GM23338 (cell line): Measurements from ENCODE around the gene KNTC1. TPM values are rescaled to one million over a fixed set of nuclear protein-coding genes. Genes with fewer than 3 reads are reported as not detected.

ENCODE experiments used
- ATAC-seq: fragments of 200-7000 bp; cut with Tn5 transposase; 3 replicates; pipeline ENCODE4 v1.9.1; 2020
- DNase-seq: peaks from one replicate; pipeline ENCODE4 v3.0.0-alpha.2; 2015; ENCODE audit warnings: low spot score
- H2AFZ ChIP-seq: fragments of 200-600 bp; sonication (generic); 2 replicates; pipeline ENCODE4 v1.8.0; 2016; ENCODE audit warnings: antibody characterized with exemption, mild to moderate bottlenecking, moderate library complexity
- H3F3A ChIP-seq: fragments of 200-600 bp; sonication (generic); replicated peaks from 2 replicates; pipeline ENCODE4 v1.8.0; 2017; ENCODE audit warnings: antibody characterized with exemption, mixed run types, low read depth
- H3K27ac ChIP-seq: fragments of 200-600 bp; sonication (generic); 2 replicates; pipeline ENCODE4 v1.6.1; 2016; ENCODE audit warnings: low read depth
- H3K27me3 ChIP-seq: fragments of 200-600 bp; sonication (generic); 2 replicates; pipeline ENCODE4 v1.8.0; 2016; ENCODE audit warnings: mild to moderate bottlenecking, mixed run types, moderate library complexity; ENCODE audit not compliant: insufficient read depth
- H3K36me3 ChIP-seq: fragments of 200-600 bp; sonication (generic); 2 replicates; pipeline ENCODE4 v1.8.0; 2016; ENCODE audit warnings: mild to moderate bottlenecking; ENCODE audit not compliant: insufficient read depth
- H3K4me1 ChIP-seq: fragments of 200-600 bp; sonication (generic); 2 replicates; pipeline ENCODE4 v1.8.0; 2016; ENCODE audit warnings: mild to moderate bottlenecking, moderate library complexity; ENCODE audit not compliant: insufficient read depth
- H3K4me2 ChIP-seq: fragments of 200-600 bp; sonication (generic); 2 replicates; pipeline ENCODE4 v1.7.1; 2017; ENCODE audit warnings: mixed run types
- H3K4me3 ChIP-seq: fragments of 200-600 bp; sonication (generic); 2 replicates; pipeline ENCODE4 v1.6.1; 2016; ENCODE audit warnings: mixed run types
- H3K79me2 ChIP-seq: fragments of 200-600 bp; sonication (generic); replicated peaks from 2 replicates; pipeline ENCODE4 v1.8.0; 2017; ENCODE audit warnings: mild to moderate bottlenecking; ENCODE audit not compliant: insufficient read depth
- H3K9me2 ChIP-seq: fragments of 200-600 bp; sonication (generic); 2 replicates; pipeline ENCODE4 v1.8.0; 2017; ENCODE audit not compliant: insufficient read depth
- H4K20me1 ChIP-seq: fragments of 200-600 bp; sonication (generic); replicated peaks from 2 replicates; pipeline ENCODE4 v1.8.0; 2017; ENCODE audit warnings: mild to moderate bottlenecking; ENCODE audit not compliant: insufficient read depth
- H3K27ac Mint-ChIP-seq: 2 replicates; pipeline ENCODE4 v1.8.0; 2020; ENCODE audit warnings: inconsistent platforms, mild to moderate bottlenecking, moderate library complexity, mixed read lengths
- H3K27me3 Mint-ChIP-seq: 3 replicates; pipeline ENCODE4 v1.8.0; 2022; ENCODE audit warnings: low read depth, mild to moderate bottlenecking, moderate library complexity, mixed read lengths, inconsistent platforms; ENCODE audit not compliant: insufficient read depth, poor library complexity
- H3K36me3 Mint-ChIP-seq: 3 replicates; pipeline ENCODE4 v1.8.0; 2021; ENCODE audit warnings: low read depth, mild to moderate bottlenecking, inconsistent platforms, moderate library complexity, mixed read lengths
- H3K4me1 Mint-ChIP-seq: 3 replicates; pipeline ENCODE4 v1.8.0; 2020; ENCODE audit warnings: mild to moderate bottlenecking, inconsistent platforms, mixed read lengths
- H3K4me3 Mint-ChIP-seq: 3 replicates; pipeline ENCODE4 v1.8.0; 2021; ENCODE audit warnings: moderate library complexity, mild to moderate bottlenecking, inconsistent platforms, mixed read lengths
- H3K9me3 Mint-ChIP-seq: 3 replicates; pipeline ENCODE4 v1.8.0; 2020; ENCODE audit warnings: moderate library complexity, mild to moderate bottlenecking, inconsistent platforms, mixed read lengths
- CREB1 ChIP-seq: fragments of 250-450 bp; sonication (Bioruptor Pico); IDR thresholded peaks from 2 replicates; pipeline ENCODE4 v1.5.0; 2020; ENCODE audit warnings: low read depth, mild to moderate bottlenecking, moderate library complexity
- ETS1 ChIP-seq: IDR thresholded peaks from 2 replicates; pipeline ENCODE4 v1.6.1; 2016; ENCODE audit warnings: antibody characterized with exemption
- EZH2 ChIP-seq: fragments of 200-600 bp; sonication (generic); IDR thresholded peaks from one replicate; pipeline ENCODE4 v1.8.0; 2017; ENCODE audit warnings: antibody characterized with exemption, mild to moderate bottlenecking, low read depth; ENCODE audit not compliant: unreplicated experiment
- EZH2phosphoT487 ChIP-seq: fragments of 200-600 bp; sonication (generic); IDR thresholded peaks from one replicate; pipeline ENCODE4 v1.8.1; 2018; ENCODE audit warnings: antibody characterized with exemption; ENCODE audit not compliant: unreplicated experiment
- JUNB ChIP-seq: IDR thresholded peaks from one replicate; pipeline ENCODE4 v1.6.1; 2016; ENCODE audit warnings: antibody characterized with exemption; ENCODE audit not compliant: unreplicated experiment
- NANOG ChIP-seq: IDR thresholded peaks from 2 replicates; pipeline ENCODE4 v1.6.1; 2016; ENCODE audit warnings: antibody characterized with exemption, borderline replicate concordance
- POLR2AphosphoS5 ChIP-seq: IDR thresholded peaks from 2 replicates; pipeline ENCODE4 v1.6.1; 2016; ENCODE audit warnings: antibody characterized with exemption, low read depth
- STAT1 ChIP-seq: IDR thresholded peaks from one replicate; pipeline ENCODE4 v1.6.1; 2016; ENCODE audit warnings: antibody characterized with exemption; ENCODE audit not compliant: unreplicated experiment
- ZNF114 ChIP-seq: fragments of 250-450 bp; sonication (Bioruptor Pico); IDR thresholded peaks from 2 replicates; pipeline ENCODE4 v1.5.0; 2020; ENCODE audit warnings: mild to moderate bottlenecking, moderate library complexity
- ZNF331 ChIP-seq: fragments of 250-450 bp; sonication (Bioruptor Pico); IDR thresholded peaks from 2 replicates; pipeline ENCODE4 v1.5.0; 2020; ENCODE audit warnings: low read depth, mild to moderate bottlenecking, moderate library complexity
- polyA plus RNA-seq: library from polyadenylated mRNA; unstranded; fragments of >200 nt; fragmentation: Nextera tagmentation; extraction: Ambion mirVana; gene quantifications from 2 replicates; pipeline ENCODE4 v1.2.1, GENCODE V29; 2016
- total RNA-seq: library from RNA; depleted of rRNA; stranded (reverse); fragments of >200 nt; shearing (Covaris generic); gene quantifications from 2 replicates; pipeline ENCODE4 v1.2.3, GENCODE V29; 2014
- TF ChIP-seq, protein P1 (sequence below): IDR thresholded peaks from one replicate; pipeline ENCODE4 v1.6.1; 2018; ENCODE audit warnings: antibody characterized with exemption; ENCODE audit not compliant: unreplicated experiment
- TF ChIP-seq, protein P2 (sequence below): fragments of 250-450 bp; sonication (Bioruptor Pico); IDR thresholded peaks from 2 replicates; pipeline ENCODE4 v1.5.0; 2020; ENCODE audit warnings: mild to moderate bottlenecking, moderate library complexity
- TF ChIP-seq, protein P3 (sequence below), 2 experiments: fragments of 200-600 bp in 1 of 2; sonication (generic) in 1 of 2; conservative IDR thresholded peaks; 2 replicates each; pipeline versions ENCODE4 v1.5.1 to v1.6.1; 2016 to 2017; ENCODE audit warnings: antibody characterized with exemption in 2 of 2, low read depth in 2 of 2, mild to moderate bottlenecking in 2 of 2, moderate library complexity in 1 of 2

KNTC1 gene
- total and polyA plus RNA-seq, 2 experiments from 2014 or later: 55.2 to 98.0 TPM

DNA sequence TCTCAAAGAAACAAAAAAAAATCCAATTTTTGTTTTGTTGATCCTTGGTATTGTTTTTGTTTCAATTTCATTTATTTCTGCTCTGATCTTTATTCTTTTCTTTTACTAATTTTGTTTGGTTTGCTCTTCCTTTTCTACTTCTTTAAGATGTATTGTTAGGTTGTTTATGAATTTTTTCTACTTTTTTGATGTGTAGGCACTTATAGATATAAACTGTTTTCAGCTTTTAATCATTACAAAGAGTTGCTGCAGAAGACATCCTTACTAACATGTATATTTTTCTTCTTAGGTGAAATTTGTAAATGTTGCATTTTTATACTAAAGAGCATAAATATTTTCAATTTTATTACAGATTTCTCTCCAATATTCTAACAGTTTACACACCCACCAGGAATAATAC lies 69.8 kb downstream of the KNTC1 start:
- no peak for DNase-seq
- Mint-ChIP-seq H3K36me3 (peaks cover 55% of the 10 kb centered on the region), H3K4me1 (no peaks in the 10 kb centered on the region), H3K27ac (no peak overlapping the region), H3K9me3 (no peaks in the 10 kb centered on the region), H3K4me3 (no peak overlapping the region), H3K27me3 (peaks cover 2% of the 10 kb centered on the region)
- Histone ChIP-seq H4K20me1 (0 out of 2 replicates have a peak, but pooled peaks cover 3% of the 10 kb centered on the region), H3K36me3 (peaks cover 26% of the 10 kb centered on the region), H3K27ac (no peak overlapping the region), H3K4me2 (no peak overlapping the region), H3K4me1 (no peaks in the 10 kb centered on the region), H3K4me3 (no peak overlapping the region), H3K79me2 (no peaks in the 10 kb centered on the region), H3F3A (0 out of 2 replicates have a peak, but pooled peaks cover 3% of the 10 kb centered on the region), H2AFZ (no peak overlapping the region), H3K9me2 (no peaks in the 10 kb centered on the region), H3K27me3 (no peaks in the 10 kb centered on the region)
- no peak for TF ChIP-seq CREB1
- TF ChIP-seq NANOG: no peak
- TF ChIP-seq, protein P1, sequence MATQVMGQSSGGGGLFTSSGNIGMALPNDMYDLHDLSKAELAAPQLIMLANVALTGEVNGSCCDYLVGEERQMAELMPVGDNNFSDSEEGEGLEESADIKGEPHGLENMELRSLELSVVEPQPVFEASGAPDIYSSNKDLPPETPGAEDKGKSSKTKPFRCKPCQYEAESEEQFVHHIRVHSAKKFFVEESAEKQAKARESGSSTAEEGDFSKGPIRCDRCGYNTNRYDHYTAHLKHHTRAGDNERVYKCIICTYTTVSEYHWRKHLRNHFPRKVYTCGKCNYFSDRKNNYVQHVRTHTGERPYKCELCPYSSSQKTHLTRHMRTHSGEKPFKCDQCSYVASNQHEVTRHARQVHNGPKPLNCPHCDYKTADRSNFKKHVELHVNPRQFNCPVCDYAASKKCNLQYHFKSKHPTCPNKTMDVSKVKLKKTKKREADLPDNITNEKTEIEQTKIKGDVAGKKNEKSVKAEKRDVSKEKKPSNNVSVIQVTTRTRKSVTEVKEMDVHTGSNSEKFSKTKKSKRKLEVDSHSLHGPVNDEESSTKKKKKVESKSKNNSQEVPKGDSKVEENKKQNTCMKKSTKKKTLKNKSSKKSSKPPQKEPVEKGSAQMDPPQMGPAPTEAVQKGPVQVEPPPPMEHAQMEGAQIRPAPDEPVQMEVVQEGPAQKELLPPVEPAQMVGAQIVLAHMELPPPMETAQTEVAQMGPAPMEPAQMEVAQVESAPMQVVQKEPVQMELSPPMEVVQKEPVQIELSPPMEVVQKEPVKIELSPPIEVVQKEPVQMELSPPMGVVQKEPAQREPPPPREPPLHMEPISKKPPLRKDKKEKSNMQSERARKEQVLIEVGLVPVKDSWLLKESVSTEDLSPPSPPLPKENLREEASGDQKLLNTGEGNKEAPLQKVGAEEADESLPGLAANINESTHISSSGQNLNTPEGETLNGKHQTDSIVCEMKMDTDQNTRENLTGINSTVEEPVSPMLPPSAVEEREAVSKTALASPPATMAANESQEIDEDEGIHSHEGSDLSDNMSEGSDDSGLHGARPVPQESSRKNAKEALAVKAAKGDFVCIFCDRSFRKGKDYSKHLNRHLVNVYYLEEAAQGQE: no peak
- TF ChIP-seq EZH2phosphoT487: no peak
- TF ChIP-seq STAT1: no peak
- no peak for TF ChIP-seq ETS1
- TF ChIP-seq ZNF114 (CRISPR knock-in tag): no peak
- no peak for TF ChIP-seq EZH2
- TF ChIP-seq, protein P2, sequence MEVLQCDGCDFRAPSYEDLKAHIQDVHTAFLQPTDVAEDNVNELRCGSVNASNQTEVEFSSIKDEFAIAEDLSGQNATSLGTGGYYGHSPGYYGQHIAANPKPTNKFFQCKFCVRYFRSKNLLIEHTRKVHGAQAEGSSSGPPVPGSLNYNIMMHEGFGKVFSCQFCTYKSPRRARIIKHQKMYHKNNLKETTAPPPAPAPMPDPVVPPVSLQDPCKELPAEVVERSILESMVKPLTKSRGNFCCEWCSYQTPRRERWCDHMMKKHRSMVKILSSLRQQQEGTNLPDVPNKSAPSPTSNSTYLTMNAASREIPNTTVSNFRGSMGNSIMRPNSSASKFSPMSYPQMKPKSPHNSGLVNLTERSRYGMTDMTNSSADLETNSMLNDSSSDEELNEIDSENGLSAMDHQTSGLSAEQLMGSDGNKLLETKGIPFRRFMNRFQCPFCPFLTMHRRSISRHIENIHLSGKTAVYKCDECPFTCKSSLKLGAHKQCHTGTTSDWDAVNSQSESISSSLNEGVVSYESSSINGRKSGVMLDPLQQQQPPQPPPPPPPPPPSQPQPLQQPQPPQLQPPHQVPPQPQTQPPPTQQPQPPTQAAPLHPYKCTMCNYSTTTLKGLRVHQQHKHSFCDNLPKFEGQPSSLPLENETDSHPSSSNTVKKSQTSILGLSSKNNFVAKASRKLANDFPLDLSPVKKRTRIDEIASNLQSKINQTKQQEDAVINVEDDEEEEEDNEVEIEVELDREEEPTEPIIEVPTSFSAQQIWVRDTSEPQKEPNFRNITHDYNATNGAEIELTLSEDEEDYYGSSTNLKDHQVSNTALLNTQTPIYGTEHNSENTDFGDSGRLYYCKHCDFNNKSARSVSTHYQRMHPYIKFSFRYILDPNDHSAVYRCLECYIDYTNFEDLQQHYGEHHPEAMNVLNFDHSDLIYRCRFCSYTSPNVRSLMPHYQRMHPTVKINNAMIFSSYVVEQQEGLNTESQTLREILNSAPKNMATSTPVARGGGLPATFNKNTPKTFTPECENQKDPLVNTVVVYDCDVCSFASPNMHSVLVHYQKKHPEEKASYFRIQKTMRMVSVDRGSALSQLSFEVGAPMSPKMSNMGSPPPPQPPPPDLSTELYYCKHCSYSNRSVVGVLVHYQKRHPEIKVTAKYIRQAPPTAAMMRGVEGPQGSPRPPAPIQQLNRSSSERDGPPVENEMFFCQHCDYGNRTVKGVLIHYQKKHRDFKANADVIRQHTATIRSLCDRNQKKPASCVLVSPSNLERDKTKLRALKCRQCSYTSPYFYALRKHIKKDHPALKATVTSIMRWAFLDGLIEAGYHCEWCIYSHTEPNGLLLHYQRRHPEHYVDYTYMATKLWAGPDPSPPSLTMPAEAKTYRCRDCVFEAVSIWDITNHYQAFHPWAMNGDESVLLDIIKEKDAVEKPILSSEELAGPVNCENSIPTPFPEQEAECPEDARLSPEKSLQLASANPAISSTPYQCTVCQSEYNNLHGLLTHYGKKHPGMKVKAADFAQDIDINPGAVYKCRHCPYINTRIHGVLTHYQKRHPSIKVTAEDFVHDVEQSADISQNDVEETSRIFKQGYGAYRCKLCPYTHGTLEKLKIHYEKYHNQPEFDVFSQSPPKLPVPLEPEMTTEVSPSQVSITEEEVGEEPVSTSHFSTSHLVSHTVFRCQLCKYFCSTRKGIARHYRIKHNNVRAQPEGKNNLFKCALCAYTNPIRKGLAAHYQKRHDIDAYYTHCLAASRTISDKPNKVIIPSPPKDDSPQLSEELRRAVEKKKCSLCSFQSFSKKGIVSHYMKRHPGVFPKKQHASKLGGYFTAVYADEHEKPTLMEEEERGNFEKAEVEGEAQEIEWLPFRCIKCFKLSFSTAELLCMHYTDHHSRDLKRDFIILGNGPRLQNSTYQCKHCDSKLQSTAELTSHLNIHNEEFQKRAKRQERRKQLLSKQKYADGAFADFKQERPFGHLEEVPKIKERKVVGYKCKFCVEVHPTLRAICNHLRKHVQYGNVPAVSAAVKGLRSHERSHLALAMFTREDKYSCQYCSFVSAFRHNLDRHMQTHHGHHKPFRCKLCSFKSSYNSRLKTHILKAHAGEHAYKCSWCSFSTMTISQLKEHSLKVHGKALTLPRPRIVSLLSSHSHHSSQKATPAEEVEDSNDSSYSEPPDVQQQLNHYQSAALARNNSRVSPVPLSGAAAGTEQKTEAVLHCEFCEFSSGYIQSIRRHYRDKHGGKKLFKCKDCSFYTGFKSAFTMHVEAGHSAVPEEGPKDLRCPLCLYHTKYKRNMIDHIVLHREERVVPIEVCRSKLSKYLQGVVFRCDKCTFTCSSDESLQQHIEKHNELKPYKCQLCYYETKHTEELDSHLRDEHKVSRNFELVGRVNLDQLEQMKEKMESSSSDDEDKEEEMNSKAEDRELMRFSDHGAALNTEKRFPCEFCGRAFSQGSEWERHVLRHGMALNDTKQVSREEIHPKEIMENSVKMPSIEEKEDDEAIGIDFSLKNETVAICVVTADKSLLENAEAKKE: no peak
- TF ChIP-seq, protein P3, sequence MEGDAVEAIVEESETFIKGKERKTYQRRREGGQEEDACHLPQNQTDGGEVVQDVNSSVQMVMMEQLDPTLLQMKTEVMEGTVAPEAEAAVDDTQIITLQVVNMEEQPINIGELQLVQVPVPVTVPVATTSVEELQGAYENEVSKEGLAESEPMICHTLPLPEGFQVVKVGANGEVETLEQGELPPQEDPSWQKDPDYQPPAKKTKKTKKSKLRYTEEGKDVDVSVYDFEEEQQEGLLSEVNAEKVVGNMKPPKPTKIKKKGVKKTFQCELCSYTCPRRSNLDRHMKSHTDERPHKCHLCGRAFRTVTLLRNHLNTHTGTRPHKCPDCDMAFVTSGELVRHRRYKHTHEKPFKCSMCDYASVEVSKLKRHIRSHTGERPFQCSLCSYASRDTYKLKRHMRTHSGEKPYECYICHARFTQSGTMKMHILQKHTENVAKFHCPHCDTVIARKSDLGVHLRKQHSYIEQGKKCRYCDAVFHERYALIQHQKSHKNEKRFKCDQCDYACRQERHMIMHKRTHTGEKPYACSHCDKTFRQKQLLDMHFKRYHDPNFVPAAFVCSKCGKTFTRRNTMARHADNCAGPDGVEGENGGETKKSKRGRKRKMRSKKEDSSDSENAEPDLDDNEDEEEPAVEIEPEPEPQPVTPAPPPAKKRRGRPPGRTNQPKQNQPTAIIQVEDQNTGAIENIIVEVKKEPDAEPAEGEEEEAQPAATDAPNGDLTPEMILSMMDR (conservative IDR thresholded peaks at IDR 0.05; ENCODE audit: low read depth in 2 of 2): no peak
- no peak for TF ChIP-seq JUNB
- TF ChIP-seq POLR2AphosphoS5: no peak
- no peak for TF ChIP-seq ZNF331 (CRISPR knock-in tag)
- ATAC-seq: no peak
